Measurements from ENCODE around the gene XYLB.

XYLB gene

GRCh38 chr3:38457111-38458003 is 110.8 kb downstream of the XYLB start:
- DNase-seq: no peak

GRCh38 chr3:38458796-38459498 is 112.4 kb downstream of the XYLB start:
- no peak for DNase-seq

DNA sequence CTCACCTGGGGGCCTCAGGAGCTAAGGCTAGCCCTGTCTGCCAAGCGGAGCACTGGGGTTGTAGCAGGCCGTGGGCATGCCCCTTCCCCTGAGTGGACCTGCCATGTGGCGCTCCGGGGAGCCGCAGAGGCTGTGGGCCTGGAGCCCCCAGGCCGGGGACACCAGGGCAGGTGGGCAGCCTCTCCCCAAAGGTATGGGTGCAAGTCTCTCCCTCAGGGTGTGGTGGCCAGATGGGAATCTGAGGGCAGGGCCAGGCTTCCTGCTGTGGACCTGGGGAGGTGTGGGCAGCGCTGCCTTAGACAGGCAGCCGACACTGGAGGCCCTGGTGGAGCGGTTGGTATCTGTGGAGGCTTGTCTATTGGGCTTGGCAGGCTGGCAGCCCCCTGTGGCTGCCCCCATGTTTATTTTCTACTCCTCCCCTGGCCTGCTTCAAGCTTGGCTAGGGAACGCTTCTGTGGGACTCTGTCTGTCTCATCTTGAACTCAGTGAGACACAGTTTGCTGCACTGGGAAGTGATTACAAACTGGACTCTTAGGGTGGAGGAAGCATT is 113.0 kb downstream of the XYLB start:
- DNase-seq: no peak

GRCh38 chr3:38460377-38461270 is 114.0 kb downstream of the XYLB start:
- DNase-seq: no peak
